Hematopoietic multipotent progenitor cell (in vitro differentiated cells): ENCODE measurements around the gene MIGA2. TPM values are rescaled to one million over a fixed set of nuclear protein-coding genes. Genes with fewer than 3 reads are reported as not detected.

Experiments
- DNase-seq, 3 donors: peaks; one replicate each; pipeline ENCODE4 v3.0.0-alpha.2; 2011 to 2015; ENCODE audit warnings: low read depth in 2 of 3, low spot score in 2 of 3
- total RNA-seq: library from RNA; depleted of rRNA; stranded (reverse); fragments of >200 nt; gene quantifications from one replicate; pipeline ENCODE4 v1.2.3, GENCODE V29; 2012

Gene MIGA2
- total RNA-seq, 1 donor = 49.0 TPM

GRCh38 chr9:129010267-129010975 is 26.0 kb upstream of the MIGA2 start:
- DNase-seq = no peak

GRCh38 chr9:129011170-129011569 is 25.3 kb upstream of the MIGA2 start:
- no peak for DNase-seq

GRCh38 chr9:129011761-129012181 is 24.7 kb upstream of the MIGA2 start:
- DNase-seq = no peak

GRCh38 chr9:129012343-129012742 is 24.1 kb upstream of the MIGA2 start:
- DNase-seq = no peak

- no peak for DNase-seq
Observed at GRCh38 chr9:129012893-129013448, 23.5 kb upstream of the MIGA2 start.

GRCh38 chr9:129013674-129014073 is 22.8 kb upstream of the MIGA2 start:
- DNase-seq = no peak

- no peak for DNase-seq
Observed at GRCh38 chr9:129014124-129014523, 22.3 kb upstream of the MIGA2 start.

GRCh38 chr9:129014608-129015007 is 21.8 kb upstream of the MIGA2 start:
- no peak for DNase-seq

- no peak for DNase-seq
Observed at GRCh38 chr9:129021091-129021490, 15.3 kb upstream of the MIGA2 start.

GRCh38 chr9:129022037-129022436 is 14.4 kb upstream of the MIGA2 start:
- DNase-seq = no peak

- no peak for DNase-seq
Observed at GRCh38 chr9:129023036-129023907, 13.2 kb upstream of the MIGA2 start.

- DNase-seq = no peak
Observed at GRCh38 chr9:129023908-129024233, 12.6 kb upstream of the MIGA2 start.

- DNase-seq = no peak
Observed at GRCh38 chr9:129026442-129027223, 9.8 kb upstream of the MIGA2 start.

- no peak for DNase-seq
Observed at GRCh38 chr9:129027224-129027684, 9.2 kb upstream of the MIGA2 start.

- no peak for DNase-seq
Observed at GRCh38 chr9:129027685-129028191, 8.7 kb upstream of the MIGA2 start.

GRCh38 chr9:129028192-129028966 is 8.0 kb upstream of the MIGA2 start, which contains the start of gene SH3GLB2:
Gene SH3GLB2, minus strand, starts transcription at chr9:129028331. Its CDS starts 177 bp downstream, at chr9:129028154.
- peak; percentile 84 to 92 (median 91) for DNase-seq

- no peak for DNase-seq
Observed at GRCh38 chr9:129030191-129030590, 6.2 kb upstream of the MIGA2 start.

GRCh38 chr9:129031514-129031913 is 4.9 kb upstream of the MIGA2 start:
- no peak for DNase-seq

GRCh38 chr9:129032541-129033159 is 3.8 kb upstream of the MIGA2 start:
- no peak for DNase-seq
